T follicular helper cell (primary cell): Measurements from ENCODE around the gene ACD.
A peak's percentile ranks its signal among the peaks of the same experiment; 100 is the strongest.

Source experiments
- DNase-seq: peaks from one replicate; pipeline ENCODE4 v3.0.0-alpha.2; 2020; ENCODE audit warnings: low read depth

Gene ACD

GRCh38 chr16:67675999-67676398 lies 15.9 kb upstream of the ACD start:
- DNase-seq: no peak

GRCh38 chr16:67675579-67675935 lies 15.5 kb upstream of the ACD start:
- no peak for DNase-seq

- no peak for DNase-seq
These were observed 15.0 kb upstream of the ACD start for GRCh38 chr16:67674851-67675578.

GRCh38 chr16:67673712-67674580 lies 13.9 kb upstream of the ACD start:
- no peak for DNase-seq

- peak; percentile 34 for DNase-seq
These were observed 12.9 kb upstream of the ACD start for GRCh38 chr16:67672739-67673662.

- no peak for DNase-seq
These were observed 12.2 kb upstream of the ACD start for GRCh38 chr16:67672306-67672705.

- no peak for DNase-seq
These were observed 9.5 kb upstream of the ACD start for GRCh38 chr16:67669499-67670101.

GRCh38 chr16:67668495-67669157 lies 8.6 kb upstream of the ACD start:
- no peak for DNase-seq

GRCh38 chr16:67667817-67668494 lies 7.9 kb upstream of the ACD start:
- peak; percentile 74 for DNase-seq

GRCh38 chr16:67667453-67667816 lies 7.4 kb upstream of the ACD start:
- no peak for DNase-seq

- DNase-seq: peak; percentile 76
These were observed 6.7 kb upstream of the ACD start, which contains the start of the genes C16orf86 and ENKD1 for GRCh38 chr16:67666559-67667452. Gene C16orf86 (plus strand): TSS chr16:67666814. CDS start chr16:67666971, 157 bp downstream. Gene ENKD1 (minus strand): TSS chr16:67666750. CDS start chr16:67666442, 308 bp downstream.

- no peak for DNase-seq
These were observed 6.0 kb upstream of the ACD start for GRCh38 chr16:67666032-67666551.

- DNase-seq: no peak
These were observed 5.5 kb upstream of the ACD start for GRCh38 chr16:67665598-67665997.

GRCh38 chr16:67664871-67665270 lies 4.8 kb upstream of the ACD start:
- no peak for DNase-seq

- DNase-seq: no peak
These were observed 4.2 kb upstream of the ACD start for GRCh38 chr16:67664258-67664657.

GRCh38 chr16:67663877-67664222 lies 3.8 kb upstream of the ACD start:
- DNase-seq: no peak

- no peak for DNase-seq
These were observed 3.3 kb upstream of the ACD start for GRCh38 chr16:67663151-67663876.

- DNase-seq: no peak
These were observed 2.6 kb upstream of the ACD start for GRCh38 chr16:67662653-67663010.
